ENCODE results near the gene EHD1. TPM values are rescaled to one million over a fixed set of nuclear protein-coding genes. Genes with fewer than 3 reads are reported as not detected.
A peak's percentile ranks its signal among the peaks of the same experiment; 100 is the strongest.

EHD1 gene
- total and polyA plus RNA-seq, 2 of the 4 experiments (the other 2 are of a cell fraction): 107 to 209 TPM

- TF ChIP-seq BHLHE40 (IDR thresholded peaks at IDR 0.05; ENCODE audit: low read depth, low read length) (no peak), RCOR1 (IDR thresholded peaks at IDR 0.05; ENCODE audit: insufficient replicate concordance, low read length) (no peak)
Observed at GRCh38 chr11:64803158-64803845, 75.1 kb downstream of the EHD1 start, which contains the start of gene MAP4K2 (continued).

DNA sequence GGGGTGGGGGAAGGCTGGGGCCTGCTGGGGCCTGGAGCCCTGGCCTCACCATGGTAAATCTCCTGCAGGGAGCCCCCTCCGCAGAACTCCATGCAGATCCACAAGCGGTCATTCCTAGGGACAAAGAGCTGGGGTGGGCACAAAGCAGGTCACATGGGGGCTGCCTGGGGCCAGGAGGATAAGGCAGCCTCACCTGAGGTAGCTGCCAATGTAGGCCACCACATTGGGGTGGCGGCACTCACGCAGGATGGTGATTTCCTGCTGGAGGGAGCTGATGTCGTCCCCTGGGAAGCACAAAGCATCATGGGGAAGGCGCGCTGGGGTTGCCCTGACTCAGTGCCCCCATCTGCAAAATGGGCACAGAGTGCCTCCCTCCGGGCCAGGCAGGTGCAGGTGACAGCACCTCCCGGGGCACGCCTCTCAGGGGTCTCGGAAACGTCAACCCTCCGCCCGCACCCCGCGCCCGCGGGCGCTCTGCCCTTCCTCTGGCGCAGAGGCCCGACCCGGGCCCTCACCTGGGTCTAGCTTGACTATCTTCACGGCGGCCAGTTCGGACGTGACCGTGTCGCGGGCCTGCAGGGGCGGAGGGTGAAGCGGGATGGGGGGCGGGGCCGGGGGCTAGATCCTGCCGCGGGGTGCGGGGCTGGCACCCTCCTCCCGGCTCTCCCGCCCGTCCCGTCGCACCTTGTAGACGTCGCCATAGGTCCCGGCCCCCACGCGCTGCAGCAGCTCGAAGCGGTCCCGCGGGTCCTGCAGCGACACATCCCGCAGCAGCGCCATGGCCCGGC, 75.9 kb downstream of the EHD1 start:
- Histone ChIP-seq H2AFZ (replicated peaks; ENCODE audit: low read length, poor library complexity) (peak overlapping the region; percentile 96), H4K5ac (ENCODE audit: low read depth, low read length) (peak overlapping the region; percentile 40)
- CTCF ChIA-PET: no interaction called here
- TF ChIP-seq FOS (IDR thresholded peaks at IDR 0.05; ENCODE audit: low read depth, low read length) (no peak), RFX5 (IDR thresholded peaks at IDR 0.05; ENCODE audit: low read depth, low read length) (no peak), SMC3 (IDR thresholded peaks at IDR 0.05; ENCODE audit: low read depth, low read length) (no peak), USF2 (IDR thresholded peaks at IDR 0.05; ENCODE audit: low read depth, low read length) (no peak), ELK1 (IDR thresholded peaks at IDR 0.05; ENCODE audit: borderline replicate concordance, low read depth, low read length) (no peak), NFE2L2 (IDR thresholded peaks at IDR 0.05; ENCODE audit: low read depth, low read length) (no peak), CHD1 (IDR thresholded peaks at IDR 0.05; ENCODE audit: low read depth, low read length) (no peak), BHLHE40 (IDR thresholded peaks at IDR 0.05; ENCODE audit: low read depth, low read length) (no peak), MAFK (IDR thresholded peaks at IDR 0.05; ENCODE audit: low read depth, low read length) (no peak), RCOR1 (IDR thresholded peaks at IDR 0.05; ENCODE audit: insufficient replicate concordance, low read length) (no peak), RAD21 (IDR thresholded peaks at IDR 0.05; ENCODE audit: low read length) (no peak), CEBPB (IDR thresholded peaks at IDR 0.05; ENCODE audit: low read depth, low read length) (no peak)

More for the DNA sequence above, 75.9 kb downstream of the EHD1 start:
- Histone ChIP-seq H4K20me1 (ENCODE audit: insufficient read depth, low read length) (no peaks in the 10 kb centered on the region), H3K27ac (ENCODE audit: insufficient read depth, low read length) (no peak overlapping the region; the same call in 1 of the 2 replicates), H3K9me3 (ENCODE audit: control insufficient read depth, insufficient read depth, low read length) (no peaks in the 10 kb centered on the region), H3K9ac (ENCODE audit: low read depth, low read length) (peak overlapping the region; percentile 67), H2BK120ac (ENCODE audit: low read depth, low read length) (no peak overlapping the region), H4K91ac (ENCODE audit: insufficient read depth, low read depth, low read length) (peak overlapping the region; percentile 37; the same call in 1 of the 2 replicates), H2AK5ac (ENCODE audit: low read depth, low read length) (peak overlapping the region; percentile 58; the same call in 1 of the 2 replicates), H3K14ac (replicated peaks; ENCODE audit: low read depth, low read length) (no peak overlapping the region; the same call in 1 of the 2 replicates), H2AK9ac (replicated peaks; ENCODE audit: low read depth, low read length, poor library complexity) (peak overlapping the region; percentile 92), H3K23ac (ENCODE audit: low read depth, low read length) (0 out of 2 replicates have a peak overlapping the region, but pooled peaks have one; percentile 12), H3K4me1 (ENCODE audit: control insufficient read depth, insufficient read depth, low read length) (peaks cover 10% of the 10 kb centered on the region), H3K4ac (ENCODE audit: low read depth, low read length) (peak overlapping the region; percentile 56; the same call in 1 of the 2 replicates), H3K18ac (ENCODE audit: low read depth, low read length) (no peak overlapping the region), H3K56ac (ENCODE audit: extremely low read depth, insufficient read depth, low read length) (no peak overlapping the region), H3K4me2 (ENCODE audit: low read depth, low read length) (peak overlapping the region; percentile 96), H3K9me1 (ENCODE audit: insufficient read depth, low read length) (peaks cover 10% of the 10 kb centered on the region), H3K79me1 (ENCODE audit: low read depth in 1 of 2, low read length in 2 of 2) (peaks cover 4 to 22% of the 10 kb centered on the region in 2 experiments; a peak in 3 of 4 replicates), H3K27me3 (ENCODE audit: control insufficient read depth, insufficient read depth, low read length) (no peaks in the 10 kb centered on the region), H2BK20ac (ENCODE audit: low read depth, low read length) (no peak overlapping the region), H3K36me3 (ENCODE audit: control insufficient read depth, insufficient read depth, low read length) (peaks cover 34% of the 10 kb centered on the region), H3K4me3 (ENCODE audit: insufficient read depth, low read depth, low read length) (peak overlapping the region; percentile 84), H4K8ac (ENCODE audit: low read depth in 2 of 2, low read length in 2 of 2) (peak overlapping the region; percentile 52 to 63; a peak in 3 of 4 replicates), H2BK5ac (ENCODE audit: low read depth, low read length, poor library complexity, severe bottlenecking) (no peak overlapping the region), H2BK15ac (ENCODE audit: low read depth, low read length) (no peak overlapping the region)
- 55% methylated on average over 9 of the region's 54 CpGs; no CpG with 5 or more reads in 1 of the 2 experiments for WGBS, 2 experiments (ENCODE audit: extremely low coverage in 2 of 2, insufficient read length in 1 of 2)
- BruUV-seq (replicated peaks): no TSS peak
- POLR2A ChIA-PET (ENCODE audit: unreplicated experiment): interaction anchor here (0.5 to 0.6 kb wide), 4 partner anchors 8 to 210 kb away, joined by 3 to 14 read pairs (median 6); no protein-coding TSS in a partner anchor
- intact Hi-C loops (cut with micrococcal nuclease) (loop anchor here (2.0 kb wide), 1 partner anchor 24 kb away; the partner anchor contains the start of gene SF1), dilution Hi-C loops (cut with HindIII; ENCODE audit: low sequenced_read_pairs, unreplicated experiment) (no loop called here), in situ Hi-C loops (cut with MboI; ENCODE audit: low sequenced_read_pairs) (no loop called here)
- DNase-seq: no peak
- no peak; the same call in 1 of the 2 replicates for ATAC-seq (ENCODE audit: low read depth)

All from IMR-90 (cell line).